Measurements from ENCODE around the gene SDK1. TPM values are rescaled to one million over a fixed set of nuclear protein-coding genes. Genes with fewer than 3 reads are reported as not detected.

SDK1 gene
- total RNA-seq, 3 donors from 2014 or later (not counting 1 experiment from before 2014, with no cell fraction given) = 0.05 to 0.11 TPM; not detected in 1

DNA sequence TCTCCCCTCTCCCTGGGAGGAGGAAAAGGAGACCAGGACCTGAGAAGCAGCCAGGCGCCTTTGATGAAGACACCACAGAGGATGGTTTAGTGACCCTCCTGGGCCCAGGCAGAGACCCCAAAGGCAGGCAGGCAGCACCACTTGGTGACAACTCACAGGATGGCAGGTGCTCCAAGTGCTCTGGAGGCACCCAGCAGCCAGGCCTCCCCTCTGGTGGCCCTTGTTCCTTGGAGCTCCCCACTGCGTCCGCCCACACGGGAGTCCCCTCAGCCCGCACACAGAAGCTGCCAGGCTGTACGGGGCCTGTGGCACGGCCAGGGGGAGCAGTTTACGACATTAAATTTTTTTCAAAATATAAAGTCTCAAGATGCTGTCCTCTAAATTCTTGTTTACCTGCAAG lies 773.9 kb downstream of the SDK1 start:
- intact Hi-C loops (cut with micrococcal nuclease) = no loop called here
- Histone ChIP-seq H3K27me3 (ENCODE audit: control insufficient read depth, insufficient read depth, low read length) (no peaks in the 10 kb centered on the region), H3K36me3 (ENCODE audit: control insufficient read depth, insufficient read depth, low read length) (no peaks in the 10 kb centered on the region), H3K27ac (ENCODE audit: low read length) (no peak overlapping the region), H3K4me3 (ENCODE audit: low read length) (no peak overlapping the region), H3K9me3 (ENCODE audit: control insufficient read depth, insufficient read depth, low read length) (no peaks in the 10 kb centered on the region), H3K4me1 (ENCODE audit: control insufficient read depth, insufficient read depth, low read length) (no peaks in the 10 kb centered on the region)
- Mint-ChIP-seq H3K9me3 (no peaks in the 10 kb centered on the region), H3K27ac (no peak overlapping the region), H3K27me3 (ENCODE audit: low read depth in 2 of 2) (no peaks in the 10 kb centered on the region), H3K4me1 (no peaks in the 10 kb centered on the region), H3K36me3 (no peaks in the 10 kb centered on the region), H3K4me3 (no peak overlapping the region)
- DNase-seq (no peak), ATAC-seq (no peak)
- WGBS (ENCODE audit: insufficient coverage) = 85% methylated on average over 8 of the region's 8 CpGs
- no peak for TF ChIP-seq CTCF (IDR thresholded peaks at IDR 0.05)

GRCh38 chr7:4076701-4077294 lies 775.7 kb downstream of the SDK1 start:
- Histone ChIP-seq H3K27me3 (ENCODE audit: control insufficient read depth, insufficient read depth, low read length) (no peaks in the 10 kb centered on the region), H3K4me3 (ENCODE audit: low read length) (no peak overlapping the region), H3K9me3 (ENCODE audit: control insufficient read depth, insufficient read depth, low read length) (no peaks in the 10 kb centered on the region), H3K36me3 (ENCODE audit: control insufficient read depth, insufficient read depth, low read length) (no peaks in the 10 kb centered on the region), H3K27ac (ENCODE audit: low read length) (no peak overlapping the region), H3K4me1 (ENCODE audit: control insufficient read depth, insufficient read depth, low read length) (no peaks in the 10 kb centered on the region)
- H3K9me3 Mint-ChIP-seq = no peaks in the 10 kb centered on the region
- H3K4me3 Mint-ChIP-seq = no peak overlapping the region
- DNase-seq (no peak), ATAC-seq (no peak)
- H3K36me3 Mint-ChIP-seq = no peaks in the 10 kb centered on the region
- no peak overlapping the region for H3K27ac Mint-ChIP-seq
- H3K27me3 Mint-ChIP-seq (ENCODE audit: low read depth in 2 of 2) = no peaks in the 10 kb centered on the region
- intact Hi-C loops (cut with micrococcal nuclease) = no loop called here
- TF ChIP-seq CTCF (IDR thresholded peaks at IDR 0.05) = no peak
- WGBS (ENCODE audit: insufficient coverage) = 91% methylated on average over 18 of the region's 19 CpGs
- H3K4me1 Mint-ChIP-seq = no peaks in the 10 kb centered on the region

GRCh38 chr7:4077980-4078379 lies 776.9 kb downstream of the SDK1 start:
- H3K4me1 ChIP-seq (ENCODE audit: control insufficient read depth, insufficient read depth, low read length) = no peaks in the 10 kb centered on the region
- H3K36me3 ChIP-seq (ENCODE audit: control insufficient read depth, insufficient read depth, low read length) = no peaks in the 10 kb centered on the region
- Mint-ChIP-seq H3K4me1 (no peaks in the 10 kb centered on the region), H3K27me3 (ENCODE audit: low read depth in 2 of 2) (no peaks in the 10 kb centered on the region), H3K9me3 (no peaks in the 10 kb centered on the region), H3K36me3 (no peaks in the 10 kb centered on the region), H3K27ac (no peak overlapping the region), H3K4me3 (no peak overlapping the region)
- H3K27me3 ChIP-seq (ENCODE audit: control insufficient read depth, insufficient read depth, low read length) = no peaks in the 10 kb centered on the region
- ATAC-seq (no peak), DNase-seq (no peak)
- H3K4me3 ChIP-seq (ENCODE audit: low read length) = no peak overlapping the region
- 94% methylated on average over 8 of the region's 8 CpGs for WGBS (ENCODE audit: insufficient coverage)
- H3K9me3 ChIP-seq (ENCODE audit: control insufficient read depth, insufficient read depth, low read length) = no peaks in the 10 kb centered on the region
- no peak overlapping the region for H3K27ac ChIP-seq (ENCODE audit: low read length)
- no peak for TF ChIP-seq CTCF (IDR thresholded peaks at IDR 0.05)
- intact Hi-C loops (cut with micrococcal nuclease) = no loop called here

GRCh38 chr7:4078580-4078979 lies 777.5 kb downstream of the SDK1 start:
- Histone ChIP-seq H3K9me3 (ENCODE audit: control insufficient read depth, insufficient read depth, low read length) (no peaks in the 10 kb centered on the region), H3K4me3 (ENCODE audit: low read length) (no peak overlapping the region), H3K27ac (ENCODE audit: low read length) (no peak overlapping the region), H3K36me3 (ENCODE audit: control insufficient read depth, insufficient read depth, low read length) (no peaks in the 10 kb centered on the region), H3K4me1 (ENCODE audit: control insufficient read depth, insufficient read depth, low read length) (no peaks in the 10 kb centered on the region), H3K27me3 (ENCODE audit: control insufficient read depth, insufficient read depth, low read length) (no peaks in the 10 kb centered on the region)
- TF ChIP-seq CTCF (IDR thresholded peaks at IDR 0.05) = no peak
- DNase-seq (no peak), ATAC-seq (no peak)
- H3K27ac Mint-ChIP-seq = no peak overlapping the region
- no peak overlapping the region for H3K4me3 Mint-ChIP-seq
- no peaks in the 10 kb centered on the region for H3K27me3 Mint-ChIP-seq (ENCODE audit: low read depth in 2 of 2)
- WGBS (ENCODE audit: insufficient coverage) = 88% methylated on average over 13 of the region's 13 CpGs
- intact Hi-C loops (cut with micrococcal nuclease) = no loop called here
- H3K9me3 Mint-ChIP-seq = no peaks in the 10 kb centered on the region
- no peaks in the 10 kb centered on the region for H3K4me1 Mint-ChIP-seq
- no peaks in the 10 kb centered on the region for H3K36me3 Mint-ChIP-seq
